ENCODE data around the gene MYO5B.
"Not testable (repeated sequence)": the region's sequence is repeated elsewhere in the genome, so short reads cannot be mapped to it uniquely, and the experiment has no call there.

The MYO5B gene

GRCh38 chr18:49910019-49910418 lies 284.9 kb downstream of the MYO5B start:
- no peak for DNase-seq

DNA sequence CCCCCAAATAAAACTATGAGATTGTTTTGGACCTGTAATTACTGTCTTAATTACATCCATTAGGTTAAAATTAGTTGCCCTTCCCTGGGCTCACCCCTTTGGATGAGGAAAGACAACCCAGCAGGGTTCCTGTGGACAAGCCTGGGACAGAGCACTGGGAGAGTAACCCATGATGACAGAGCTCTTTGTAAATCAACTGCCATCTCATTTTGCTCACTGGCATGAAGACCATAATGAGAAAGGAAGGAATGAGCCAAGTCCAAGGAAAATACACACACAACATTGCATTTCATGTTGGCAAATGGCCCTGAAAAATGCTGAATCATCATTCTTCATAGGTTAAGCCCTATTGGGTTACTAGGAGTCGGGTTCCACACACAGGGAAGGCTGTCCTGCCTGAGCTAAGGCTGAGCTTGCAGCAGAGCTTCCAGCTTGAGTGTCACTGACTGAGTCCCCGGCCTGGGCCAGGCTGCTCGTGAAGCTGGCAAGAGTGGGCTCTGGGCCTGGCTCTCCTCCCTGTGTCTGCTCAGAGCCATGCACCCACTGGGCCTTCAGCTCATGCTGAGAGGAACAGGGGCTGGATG lies 287.5 kb downstream of the MYO5B start:
- DNase-seq, result no peak

GRCh38 chr18:49905771-49906170 lies 289.2 kb downstream of the MYO5B start:
- DNase-seq, result no peak

GRCh38 chr18:49904871-49905555 lies 289.9 kb downstream of the MYO5B start:
- no peak for DNase-seq

DNA sequence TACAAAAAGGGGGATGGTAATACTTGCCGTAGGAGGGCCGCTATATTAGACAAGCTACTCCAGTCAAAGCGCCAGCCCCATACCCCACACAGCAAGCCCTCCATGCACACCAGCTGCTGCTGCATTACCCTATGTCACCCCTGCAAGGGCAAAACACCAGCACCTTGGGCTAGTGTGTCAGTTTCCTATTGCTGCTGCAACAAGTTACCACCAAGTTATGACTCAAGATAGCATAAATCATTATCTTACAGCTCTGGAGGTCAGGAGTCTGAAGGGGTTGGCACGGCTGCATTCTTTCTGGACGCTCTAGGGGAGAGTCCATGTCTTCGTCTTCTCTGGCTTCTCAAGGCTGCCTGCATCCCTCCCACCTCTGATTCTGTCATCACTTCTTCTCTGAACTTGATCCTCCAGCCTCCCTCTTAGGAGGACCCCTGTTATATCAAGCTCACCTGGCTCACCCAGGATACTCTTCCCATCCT lies 293.0 kb downstream of the MYO5B start:
- no peak for DNase-seq

DNA sequence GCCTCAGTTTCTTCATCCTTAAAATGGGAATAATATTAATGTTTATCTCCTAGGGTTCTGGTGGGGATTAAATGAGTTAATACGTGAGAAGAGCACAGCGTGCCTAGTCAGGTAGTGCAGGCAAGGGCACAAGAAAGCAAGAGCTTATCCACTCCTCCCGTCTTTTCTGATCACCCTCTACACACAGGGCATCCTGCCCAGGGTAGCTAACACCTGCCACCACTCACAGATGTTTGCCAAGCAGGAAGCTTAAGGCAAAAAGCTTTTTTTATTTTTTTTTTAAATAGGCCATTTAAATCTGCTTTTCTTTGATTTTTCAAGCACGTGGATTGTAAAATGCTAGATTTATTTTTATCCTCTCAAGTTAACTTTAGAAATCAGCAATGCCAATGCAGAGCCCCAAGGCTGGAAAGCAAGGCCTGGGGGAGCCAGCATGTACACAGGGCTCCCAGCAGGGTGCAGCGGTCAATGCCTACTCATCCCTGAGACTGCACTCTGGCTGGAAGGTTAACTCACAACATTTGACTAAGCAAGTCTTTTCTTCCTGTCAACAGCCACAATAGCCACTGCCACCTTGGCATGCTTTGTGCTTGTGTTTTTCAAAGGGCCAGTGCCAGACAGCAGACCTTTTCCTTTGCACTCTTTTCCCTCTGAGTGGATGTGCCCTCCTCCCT lies 295.2 kb downstream of the MYO5B start:
- no peak for DNase-seq

DNA sequence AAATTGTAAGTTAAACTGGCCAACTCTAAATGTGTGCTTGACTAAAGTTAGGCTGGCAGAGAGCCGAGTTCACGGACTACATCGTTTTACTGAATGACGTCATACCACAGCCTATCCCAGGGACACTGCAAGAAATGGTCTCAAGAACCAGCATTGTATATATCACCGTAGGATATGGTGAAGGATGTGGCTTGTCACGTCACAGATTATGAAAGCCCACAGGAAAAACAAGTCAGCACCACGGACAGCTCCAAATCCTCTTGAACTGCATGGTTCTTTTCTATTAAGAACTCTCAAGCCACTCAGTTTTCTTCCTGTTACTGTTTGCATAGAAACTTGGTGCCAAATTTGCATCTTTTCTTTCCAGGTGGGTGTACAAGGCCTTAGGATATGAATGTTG lies 296.5 kb downstream of the MYO5B start:
- peak; percentile 77 for DNase-seq

DNA sequence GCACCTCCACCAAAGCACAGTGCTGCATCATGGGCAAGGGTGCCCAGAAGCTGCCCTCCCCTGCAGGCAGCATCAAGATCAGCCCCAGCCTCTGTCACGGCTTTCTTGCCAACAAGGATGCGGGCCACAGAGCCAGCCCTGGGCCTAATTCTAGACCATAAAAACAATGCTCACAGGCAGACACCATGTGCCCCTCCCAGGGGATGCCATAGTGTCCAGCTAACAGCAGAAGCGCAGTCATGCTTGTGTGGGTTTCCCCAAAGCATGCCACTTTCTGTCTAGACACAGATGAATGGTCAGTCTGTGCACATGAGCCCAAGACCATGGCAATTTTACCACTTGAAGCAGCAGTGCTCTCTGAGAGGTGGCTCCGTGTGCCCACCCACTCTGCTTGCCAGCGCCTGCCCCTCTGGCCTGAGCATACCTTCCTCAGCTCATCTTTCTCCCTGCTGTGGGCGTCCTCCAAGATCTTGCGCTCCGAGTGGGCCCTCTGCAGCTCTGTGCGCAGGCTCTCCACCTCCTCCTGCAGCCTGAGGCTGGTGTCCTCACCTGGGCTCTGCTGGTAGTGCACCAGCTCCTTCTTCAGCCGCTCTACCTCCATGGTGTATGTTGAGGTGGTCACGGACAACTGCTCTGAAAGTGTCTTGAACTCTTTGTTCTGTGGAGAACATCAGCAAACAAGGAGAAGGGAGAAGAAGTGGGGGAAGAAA lies 300.3 kb downstream of the MYO5B start:
- no peak for DNase-seq

DNA sequence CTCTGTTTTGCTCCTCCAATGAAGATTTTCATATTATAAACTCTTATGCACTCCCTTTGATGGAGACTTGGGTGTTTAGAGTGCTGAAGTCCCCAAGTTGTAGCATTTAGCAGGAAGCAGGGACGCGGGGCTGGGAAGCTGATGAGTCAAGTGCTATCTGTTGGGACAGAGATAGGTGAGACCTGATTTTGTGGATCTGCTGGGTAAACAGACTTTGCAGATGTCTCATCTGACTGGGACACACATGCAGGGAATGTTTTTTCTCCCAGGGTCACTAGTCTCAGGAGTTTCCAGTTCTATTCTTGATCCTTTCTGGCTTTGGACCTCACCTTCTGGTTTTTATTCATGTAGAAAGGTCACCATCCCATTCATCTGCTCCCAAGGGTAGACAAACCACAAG lies 301.9 kb downstream of the MYO5B start:
- DNase-seq, result no peak

- no peak for DNase-seq
Measured at GRCh38 chr18:49892148-49892924, 302.6 kb downstream of the MYO5B start.

GRCh38 chr18:49890041-49890440 lies 304.9 kb downstream of the MYO5B start:
- DNase-seq, result no peak

GRCh38 chr18:49889552-49889951 lies 305.4 kb downstream of the MYO5B start:
- not testable (repeated sequence) for DNase-seq

GRCh38 chr18:49886891-49887764 lies 307.8 kb downstream of the MYO5B start:
- no peak for DNase-seq

- no peak for DNase-seq
Measured at GRCh38 chr18:49884959-49885358, 310.0 kb downstream of the MYO5B start.

GRCh38 chr18:49884465-49884864 lies 310.5 kb downstream of the MYO5B start:
- DNase-seq, result no peak

- DNase-seq, result no peak
Measured at GRCh38 chr18:49880661-49881060, 314.3 kb downstream of the MYO5B start.

- DNase-seq, result no peak
Measured at GRCh38 chr18:49879271-49879580, 315.7 kb downstream of the MYO5B start.

DNA sequence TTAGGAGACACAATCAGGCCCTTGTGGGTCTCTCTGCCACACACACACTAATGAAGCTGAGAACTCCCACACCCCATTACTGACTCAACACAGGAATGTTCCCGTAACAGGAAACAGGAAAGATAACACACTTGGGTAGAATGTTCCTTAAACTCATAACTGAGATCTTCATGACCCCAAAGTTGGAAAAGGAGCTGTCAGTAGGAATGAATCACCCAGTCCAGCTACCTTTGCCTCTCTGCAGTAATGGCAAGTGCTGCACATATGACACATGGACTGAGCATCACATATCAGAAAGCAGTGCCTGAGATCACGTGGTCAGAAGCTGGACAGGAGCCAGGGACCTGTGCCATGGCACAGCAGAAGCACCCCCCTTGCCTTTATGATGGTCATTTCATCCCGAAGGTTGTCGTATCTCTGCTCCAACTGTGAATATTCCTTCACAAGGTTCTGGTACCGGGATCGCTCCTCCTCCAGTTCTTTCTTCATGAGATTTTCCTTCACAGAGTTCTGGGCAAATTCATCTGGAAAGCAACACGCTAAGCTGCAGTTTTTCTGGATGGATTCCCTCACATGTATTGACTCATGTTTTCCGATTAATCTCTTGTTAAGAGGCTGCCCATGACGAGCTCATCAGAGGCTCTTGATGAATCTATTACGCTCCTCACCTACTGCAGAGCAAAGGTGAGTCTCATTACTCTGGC lies 316.2 kb downstream of the MYO5B start:
- no peak for DNase-seq

GRCh38 chr18:49878015-49878414 lies 316.9 kb downstream of the MYO5B start:
- no peak for DNase-seq

DNA sequence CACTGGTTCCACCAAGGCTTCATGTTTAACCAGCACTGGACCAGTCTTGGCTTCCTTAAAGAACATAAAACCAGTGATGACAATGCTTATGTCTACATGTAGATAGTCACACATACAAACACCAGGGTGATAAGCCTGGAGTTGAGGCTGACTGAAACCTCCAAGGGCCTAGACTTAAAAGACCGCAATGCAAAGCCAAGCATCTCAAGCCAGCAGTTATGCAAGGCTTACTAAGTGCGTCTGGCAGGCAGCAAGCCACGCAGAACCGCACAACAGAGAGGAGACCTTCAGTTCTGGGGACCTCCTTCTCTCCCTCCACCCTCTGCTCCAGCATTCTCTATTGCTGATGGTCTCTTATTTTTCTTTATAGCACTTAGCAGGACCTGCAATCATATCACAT lies 318.4 kb downstream of the MYO5B start:
- no peak for DNase-seq

- no peak for DNase-seq
Measured at GRCh38 chr18:49875783-49876182, 319.2 kb downstream of the MYO5B start.
